Heart left ventricle (tissue), 16 donors: ENCODE results near the gene MLKL. TPM values are rescaled to one million over a fixed set of nuclear protein-coding genes. Genes with fewer than 3 reads are reported as not detected.
A peak's percentile ranks its signal among the peaks of the same experiment; 100 is the strongest.

Experiments used
- ATAC-seq, 4 donors: fragments of 200-7000 bp; cut with Tn5 transposase; one replicate each; pipeline ENCODE4 v1.9.1; 2020 to 2022; ENCODE audit warnings: moderate library complexity in 4 of 4, mild to moderate bottlenecking in 3 of 4, moderate number of reproducible peaks in 1 of 4
- DNase-seq, 5 donors: peaks; one replicate each; pipeline ENCODE4 v3.0.0-alpha.2; 2020
- H3K27ac ChIP-seq, 12 donors: fragments of 200-600 bp; sonication (generic) in 4 of 12; one replicate each; pipeline versions ENCODE4 v1.5.0 to v1.8.0; 2016 to 2022; ENCODE audit warnings: mild to moderate bottlenecking in 2 of 12
- H3K27me3 ChIP-seq, 9 donors: fragments of 200-600 bp; sonication (generic) in 2 of 9; one replicate each; pipeline versions ENCODE4 v1.5.1 to v1.8.0; 2016 to 2022; ENCODE audit warnings: mild to moderate bottlenecking in 3 of 9
- H3K36me3 ChIP-seq, 9 donors: fragments of 200-600 bp; sonication (generic) in 2 of 9; one replicate each; pipeline versions ENCODE4 v1.5.0 to v1.8.0; 2018 to 2022; ENCODE audit warnings: mild to moderate bottlenecking in 2 of 9
- H3K4me1 ChIP-seq, 12 donors: fragments of 200-600 bp; sonication (generic) in 4 of 12; one replicate each; pipeline versions ENCODE4 v1.5.0 to v1.8.0; 2016 to 2022; ENCODE audit warnings: mild to moderate bottlenecking in 3 of 12
- H3K4me3 ChIP-seq, 12 donors: fragments of 200-600 bp; sonication (generic) in 4 of 12; one replicate each; pipeline versions ENCODE4 v1.5.0 to v1.8.0; 2017 to 2022; ENCODE audit warnings: mild to moderate bottlenecking in 9 of 12, moderate library complexity in 4 of 12
- H3K9me3 ChIP-seq, 12 donors: fragments of 200-600 bp; sonication (generic) in 4 of 12; one replicate each; pipeline versions ENCODE4 v1.5.0 to v1.8.0; 2016 to 2022; ENCODE audit warnings: mild to moderate bottlenecking in 1 of 12
- POLR2A ChIP-seq, 2 donors: fragments of 450-650 bp; IDR thresholded peaks; one replicate each; pipeline ENCODE4 v1.6.1; 2017; ENCODE audit warnings: antibody characterized with exemption in 2 of 2, mild to moderate bottlenecking in 2 of 2, moderate library complexity in 2 of 2
- WGBS, 4 donors: extraction: QIAGEN DNeasy Blood & Tissue Kit in 2 of 4; methylation state at CpG; one replicate each; pipeline versions ENCODE4 v1.1.5 to v1.1.7; 2013 to 2018; 5-methylcytosine and 5-hydroxymethylcytosine counted together
- intact Hi-C, 10 donors: fragments of 100-400 bp; cut with DNase I; formaldehyde crosslinking; loops; one replicate each; pipeline versions ENCODE4 v1.11.1 to v1.14.2; 2022
- polyA plus RNA-seq, 2 donors: library from polyadenylated mRNA; stranded (reverse); fragments of 200-250 nt; gene quantifications; one replicate each; pipeline ENCODE4 v1.2.3, GENCODE V29; 2013
- total RNA-seq, 9 donors: library from RNA; depleted of rRNA in 2 of 9; stranded (reverse); fragments of >200 nt in 2 of 9; fragmentation: NEBNext Ultra II Directional in 3 of 9; extraction: Animal tissue kit (Norgen Biotek cat#: 25700) in 3 of 9; gene quantifications; one replicate each; pipeline versions ENCODE4 v1.1.0 to v1.2.4, GENCODE V29; 2016 to 2023
- TF ChIP-seq, protein P1 (sequence below), 12 donors: fragments of 200-600 bp; sonication (generic) in 4 of 12; IDR thresholded peaks; one replicate each; pipeline versions ENCODE4 v1.5.0 to v1.8.0; 2018 to 2022; ENCODE audit warnings: antibody characterized with exemption in 12 of 12, mild to moderate bottlenecking in 5 of 12
- donor health status: ischemic (EF 13 %, LVEDD 7.1; RV severe dilation, severe dysfunction).
- donor health status: healthy with polysubstance abuse.
- donor health status: DM: no; HTN: yes; CAD: no.
- donor health status: DM: no; HTN: no; CAD: no.
- donor health status: ischemic (EF 25% LVEDD 6.9; RV normal size, moderate dysfunction).
- donor health status: ischemic (EF 25% LVEDD 5.7; RV mildly dilated, moderate dysfunction).
- donor health status: healthy.
- donor health status: DM: yes; HTN: yes; CAD: no.
- donor health status: ischemic (EF 35%, LVEDD 5.7; RV mildly dilated, moderate dysfunction).
- donor health status: nonischemic (EF 11% LVEDD 7.7; RV severe dilation, severe dysfunction).
- donor health status: DM: yes; HTN: yes; CAD: no.
- donor health status: PGD.
- donor health status: ischemic (EF 29% LVEDD 5.4; RV normal size, mild dysfunction).
- donor health status: nonischemic (EF 23%, LVEDD 6.1; RV moderate dilation, normal function).

Gene MLKL
- total and polyA plus RNA-seq, 11 donors: 2.2 to 14.9 (median 4.3) TPM

DNA sequence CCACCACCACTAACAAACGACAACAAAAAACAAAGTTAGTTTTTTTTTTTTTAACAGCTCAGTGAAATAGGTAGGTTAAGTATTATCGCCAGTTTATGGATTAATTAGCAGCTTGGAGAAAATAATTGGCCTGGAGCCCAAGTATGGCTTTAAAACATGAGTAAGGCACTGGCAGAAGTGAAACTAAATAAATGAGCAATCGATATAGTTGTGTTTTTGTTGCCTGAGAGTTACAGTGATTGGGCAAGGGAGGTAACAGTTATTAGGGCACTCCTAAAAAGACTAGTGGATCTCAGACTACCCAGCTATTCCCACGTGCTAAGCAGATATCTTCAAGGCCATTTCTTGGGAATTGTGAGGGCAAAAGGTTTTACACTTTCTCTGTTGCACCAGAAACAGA lies 2.4 kb downstream of the MLKL start:
- intact Hi-C loops: no loop called here
- WGBS, 4 donors: 63 to 75% (median 71%) methylated on average over 4 of the region's 4 CpGs
- TF ChIP-seq POLR2A (IDR thresholded peaks at IDR 0.05): no peak
- TF ChIP-seq, protein P1, sequence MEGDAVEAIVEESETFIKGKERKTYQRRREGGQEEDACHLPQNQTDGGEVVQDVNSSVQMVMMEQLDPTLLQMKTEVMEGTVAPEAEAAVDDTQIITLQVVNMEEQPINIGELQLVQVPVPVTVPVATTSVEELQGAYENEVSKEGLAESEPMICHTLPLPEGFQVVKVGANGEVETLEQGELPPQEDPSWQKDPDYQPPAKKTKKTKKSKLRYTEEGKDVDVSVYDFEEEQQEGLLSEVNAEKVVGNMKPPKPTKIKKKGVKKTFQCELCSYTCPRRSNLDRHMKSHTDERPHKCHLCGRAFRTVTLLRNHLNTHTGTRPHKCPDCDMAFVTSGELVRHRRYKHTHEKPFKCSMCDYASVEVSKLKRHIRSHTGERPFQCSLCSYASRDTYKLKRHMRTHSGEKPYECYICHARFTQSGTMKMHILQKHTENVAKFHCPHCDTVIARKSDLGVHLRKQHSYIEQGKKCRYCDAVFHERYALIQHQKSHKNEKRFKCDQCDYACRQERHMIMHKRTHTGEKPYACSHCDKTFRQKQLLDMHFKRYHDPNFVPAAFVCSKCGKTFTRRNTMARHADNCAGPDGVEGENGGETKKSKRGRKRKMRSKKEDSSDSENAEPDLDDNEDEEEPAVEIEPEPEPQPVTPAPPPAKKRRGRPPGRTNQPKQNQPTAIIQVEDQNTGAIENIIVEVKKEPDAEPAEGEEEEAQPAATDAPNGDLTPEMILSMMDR (IDR thresholded peaks at IDR 0.05): no peak
- peaks cover 0 to 57% (median 7%) of the 10 kb centered on the region in 12 donors for H3K4me1 ChIP-seq
- peaks cover 0 to 29% (median 7%) of the 10 kb centered on the region in 9 donors for H3K36me3 ChIP-seq
- ATAC-seq: no peak
- peak overlapping the region in 2 of 12 donors; percentile 19 to 95 for H3K4me3 ChIP-seq
- no peaks in the 10 kb centered on the region for H3K27me3 ChIP-seq
- H3K27ac ChIP-seq: peak overlapping the region in 1 of 12 donors; percentile 99
- H3K9me3 ChIP-seq: no peaks in the 10 kb centered on the region
- no peak for DNase-seq

DNA sequence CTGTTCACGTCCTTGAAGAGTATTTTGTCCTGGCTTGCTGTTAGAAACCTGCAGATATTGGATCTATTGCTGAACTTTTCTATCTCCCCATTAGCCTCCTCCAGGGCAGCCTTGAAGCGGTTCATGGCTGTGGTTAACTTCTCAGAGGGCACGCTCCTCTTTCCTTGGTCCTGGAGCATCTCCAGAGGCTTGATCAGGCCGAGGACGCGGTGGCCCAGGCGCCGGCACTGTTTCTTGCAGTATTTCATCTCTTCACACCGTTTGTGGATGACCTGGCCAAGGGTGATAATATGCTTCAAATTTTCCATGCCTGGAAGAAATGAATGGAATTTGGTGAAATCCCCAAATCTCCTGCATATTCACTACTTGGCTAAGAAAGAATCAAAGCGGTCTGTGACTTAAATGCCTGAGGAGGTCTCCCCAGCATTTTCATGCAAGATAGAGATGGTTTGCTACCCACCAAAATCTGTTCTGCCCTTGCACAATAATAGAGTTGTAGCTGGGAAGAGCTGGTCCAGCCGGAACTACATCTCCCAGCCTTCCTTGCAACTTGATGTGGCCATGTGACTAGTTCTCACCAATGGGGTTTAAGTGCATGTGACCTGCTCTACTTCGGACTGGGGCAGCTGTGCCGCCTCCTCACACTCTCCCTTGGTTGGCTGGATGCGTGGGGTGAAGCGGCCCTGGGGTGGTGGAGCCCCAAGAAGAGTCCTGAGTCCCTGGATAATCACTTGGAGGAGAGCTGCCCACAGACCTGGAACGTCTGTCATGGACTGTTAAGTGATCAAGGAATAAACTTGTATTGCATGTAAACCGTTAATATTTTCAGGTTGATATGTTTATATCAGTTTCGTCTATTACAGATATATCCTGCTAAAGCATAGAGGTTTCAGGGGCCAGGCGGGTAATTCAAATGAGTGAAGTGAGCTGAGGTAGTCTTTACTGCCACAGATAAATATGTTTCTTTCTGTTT lies 4.9 kb downstream of the MLKL start:
- DNase-seq: peak; percentile 78 to 84 (median 83)
- Histone ChIP-seq H3K9me3 (no peaks in the 10 kb centered on the region), H3K27ac (peak overlapping the region in 8 of 12 donors; percentile 2 to 46 (median 23)), H3K36me3 (peaks cover 0 to 54% (median 17%) of the 10 kb centered on the region in 9 donors), H3K4me1 (peaks cover 0 to 37% (median 4%) of the 10 kb centered on the region in 12 donors), H3K4me3 (peak overlapping the region in 11 of 12 donors; percentile 21 to 60 (median 42)), H3K27me3 (no peaks in the 10 kb centered on the region)
- TF ChIP-seq POLR2A (IDR thresholded peaks at IDR 0.05): no peak
- TF ChIP-seq, protein P1 (IDR thresholded peaks at IDR 0.05): no peak
- intact Hi-C loops: no loop called here
- 47 to 56% (median 54%) methylated on average over 19 of the region's 19 CpGs for WGBS, 4 donors
- peak; percentile 93 to 97 (median 95) for ATAC-seq

DNA sequence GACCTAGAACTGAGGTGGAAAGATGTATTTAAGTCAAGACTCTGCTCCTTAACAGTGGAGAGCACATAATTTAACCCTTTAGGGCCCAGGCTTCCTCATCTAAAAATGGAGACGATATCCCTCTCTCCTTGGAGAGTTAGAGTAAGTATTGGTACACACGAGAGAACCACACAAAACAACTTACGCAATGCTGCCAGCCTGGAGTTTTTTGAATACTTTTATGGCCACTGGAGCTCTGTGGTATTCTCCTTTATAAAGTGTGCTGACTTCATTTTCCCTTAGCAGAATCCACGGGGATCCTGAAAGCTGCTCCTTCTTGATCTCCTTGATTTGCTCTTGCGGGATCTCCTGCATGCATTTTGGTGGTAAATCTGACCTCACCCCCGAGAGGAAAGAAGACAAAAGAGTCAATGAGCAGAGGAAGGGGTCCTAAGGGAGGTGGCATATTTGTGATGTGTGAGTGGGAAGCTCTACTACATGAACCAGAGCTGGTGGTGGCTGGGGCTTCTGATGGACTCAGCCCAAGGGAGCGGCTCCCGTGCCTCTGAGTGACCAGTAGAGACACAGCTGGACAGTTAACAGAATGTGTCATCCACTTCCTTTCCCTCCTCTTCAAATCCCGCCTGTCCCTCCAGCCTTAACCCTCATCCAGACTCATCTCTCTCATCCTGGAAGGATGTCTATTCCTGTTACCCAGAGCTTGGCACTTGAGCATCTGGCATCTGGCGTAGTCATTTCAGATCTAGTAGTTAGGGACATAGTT lies 9.4 kb downstream of the MLKL start:
- peaks cover 0 to 7% (median 0%) of the 10 kb centered on the region in 12 donors for H3K4me1 ChIP-seq
- DNase-seq (no peak), ATAC-seq (no peak)
- peaks cover 0 to 95% (median 47%) of the 10 kb centered on the region in 9 donors for H3K36me3 ChIP-seq
- no peaks in the 10 kb centered on the region for H3K27me3 ChIP-seq
- TF ChIP-seq, protein P1 (IDR thresholded peaks at IDR 0.05): no peak
- TF ChIP-seq POLR2A (IDR thresholded peaks at IDR 0.05): no peak
- no peak overlapping the region for H3K4me3 ChIP-seq
- H3K9me3 ChIP-seq: no peaks in the 10 kb centered on the region
- 78 to 82% (median 80%) methylated on average over 10 of the region's 10 CpGs for WGBS, 4 donors
- H3K27ac ChIP-seq: no peak overlapping the region
- intact Hi-C loops: no loop called here

DNA sequence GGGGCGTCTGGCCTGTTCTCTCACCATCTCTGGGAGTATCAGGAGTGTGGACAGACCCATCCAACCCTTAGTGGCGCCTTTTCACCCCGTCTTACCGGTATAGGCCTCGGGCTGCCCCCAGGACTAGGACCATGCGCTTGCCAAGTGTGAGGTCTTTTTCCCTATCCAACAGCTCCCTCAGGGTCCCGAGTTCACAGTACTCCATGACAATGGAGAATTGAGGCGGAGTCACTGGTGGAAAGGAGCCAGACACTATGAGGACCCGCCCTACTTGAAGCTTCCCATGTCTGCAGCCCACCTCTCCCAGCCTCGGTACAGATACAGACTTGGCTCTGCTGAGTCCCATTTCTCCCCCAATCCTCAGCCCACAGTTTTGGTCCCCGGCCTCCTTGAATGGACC lies 18.1 kb downstream of the MLKL start:
- no peak overlapping the region for H3K4me3 ChIP-seq
- peaks cover 0 to 98% (median 46%) of the 10 kb centered on the region in 9 donors for H3K36me3 ChIP-seq
- intact Hi-C loops: no loop called here
- ATAC-seq: no peak
- H3K9me3 ChIP-seq: no peaks in the 10 kb centered on the region
- H3K27ac ChIP-seq: no peak overlapping the region
- DNase-seq: no peak
- no peaks in the 10 kb centered on the region for H3K27me3 ChIP-seq
- 76 to 78% (median 77%) methylated on average over 11 of the region's 11 CpGs for WGBS, 4 donors
- TF ChIP-seq, protein P1 (IDR thresholded peaks at IDR 0.05): no peak
- TF ChIP-seq POLR2A (IDR thresholded peaks at IDR 0.05): no peak
- H3K4me1 ChIP-seq: no peaks in the 10 kb centered on the region
